Natural killer cell (primary cell): Measurements from ENCODE around the gene RFPL1. TPM values are rescaled to one million over a fixed set of nuclear protein-coding genes. Genes with fewer than 3 reads are reported as not detected.

Source experiments
- ATAC-seq, 3 donors: fragments of 150-1000 bp in 2 of 3; fragments of 200-7000 bp in 1 of 3; cut with Tn5 transposase; 1 replicate in 1 of 3; 2 replicates in 2 of 3; pipeline ENCODE4 v1.10.0; 2021; ENCODE audit warnings: mild to moderate bottlenecking in 2 of 3, moderate library complexity in 2 of 3
- DNase-seq, 2 donors: peaks; one replicate each; pipeline versions ENCODE4 v3.0.0 to v3.0.0-alpha.2; 2013 to 2021; ENCODE audit warnings: mixed read lengths in 1 of 2
- H3K27ac ChIP-seq: one replicate; pipeline ENCODE4 v1.5.1; 2013; ENCODE audit warnings: mild to moderate bottlenecking, low read length
- H3K27me3 ChIP-seq: one replicate; pipeline ENCODE4 v1.6.1; 2013; ENCODE audit warnings: low read length; ENCODE audit not compliant: control insufficient read depth, insufficient read depth
- H3K36me3 ChIP-seq: one replicate; pipeline ENCODE4 v1.6.1; 2013; ENCODE audit warnings: low read length; ENCODE audit not compliant: control insufficient read depth, insufficient read depth
- H3K4me1 ChIP-seq: one replicate; pipeline ENCODE4 v1.6.1; 2013; ENCODE audit warnings: low read length; ENCODE audit not compliant: control insufficient read depth, insufficient read depth
- H3K4me3 ChIP-seq: one replicate; pipeline ENCODE4 v1.5.1; 2013; ENCODE audit warnings: low read length
- H3K9me3 ChIP-seq: one replicate; pipeline ENCODE4 v1.6.1; 2013; ENCODE audit warnings: low read length; ENCODE audit not compliant: control insufficient read depth, insufficient read depth
- H3K27ac Mint-ChIP-seq, 2 donors: one replicate each; pipeline ENCODE4 v1.8.0; 2022; ENCODE audit warnings: mild to moderate bottlenecking in 2 of 2, mixed read lengths in 2 of 2, moderate library complexity in 1 of 2
- H3K27me3 Mint-ChIP-seq, 2 donors: one replicate each; pipeline ENCODE4 v1.8.0; 2022; ENCODE audit warnings: low read depth in 2 of 2, mixed read lengths in 2 of 2
- H3K36me3 Mint-ChIP-seq: one replicate; pipeline ENCODE4 v1.8.0; 2022; ENCODE audit warnings: mixed read lengths
- H3K4me1 Mint-ChIP-seq, 2 donors: one replicate each; pipeline ENCODE4 v1.8.0; 2022; ENCODE audit warnings: mixed read lengths in 2 of 2
- H3K4me3 Mint-ChIP-seq: one replicate; pipeline ENCODE4 v1.8.0; 2022; ENCODE audit warnings: mild to moderate bottlenecking, moderate library complexity, mixed read lengths
- H3K9me3 Mint-ChIP-seq, 2 donors: one replicate each; pipeline ENCODE4 v1.8.0; 2022; ENCODE audit warnings: mixed read lengths in 2 of 2
- CTCF ChIP-seq: fragments of 200-600 bp; IDR thresholded peaks from one replicate; pipeline ENCODE4 v1.8.0; 2022; ENCODE audit warnings: antibody characterized with exemption
- whole genome bisulfite sequencing: methylation state at CpG from one replicate; pipeline ENCODE4 v1.1.7; 2013; ENCODE audit warnings: missing lambda C conversion rate; ENCODE audit not compliant: insufficient coverage; 5-methylcytosine and 5-hydroxymethylcytosine counted together
- intact Hi-C: fragments of 100-400 bp; cut with micrococcal nuclease; formaldehyde crosslinking; loops from one replicate; pipeline ENCODE4 v1.14.2; 2022
- total RNA-seq, 4 donors: library from RNA; stranded (reverse); fragments of 120-200 nt in 1 of 4; gene quantifications; one replicate each; pipeline versions ENCODE4 v1.2.3 to v1.2.4, GENCODE V29; 2013 to 2022

The RFPL1 gene
- total RNA-seq, 3 donors from 2014 or later (not counting 1 experiment from before 2014, with no cell fraction given) = not detected

- 87% methylated on average over 9 of the region's 9 CpGs for WGBS
Observed at GRCh38 chr22:29459773-29460172, 21.4 kb downstream of the RFPL1 start.

DNA sequence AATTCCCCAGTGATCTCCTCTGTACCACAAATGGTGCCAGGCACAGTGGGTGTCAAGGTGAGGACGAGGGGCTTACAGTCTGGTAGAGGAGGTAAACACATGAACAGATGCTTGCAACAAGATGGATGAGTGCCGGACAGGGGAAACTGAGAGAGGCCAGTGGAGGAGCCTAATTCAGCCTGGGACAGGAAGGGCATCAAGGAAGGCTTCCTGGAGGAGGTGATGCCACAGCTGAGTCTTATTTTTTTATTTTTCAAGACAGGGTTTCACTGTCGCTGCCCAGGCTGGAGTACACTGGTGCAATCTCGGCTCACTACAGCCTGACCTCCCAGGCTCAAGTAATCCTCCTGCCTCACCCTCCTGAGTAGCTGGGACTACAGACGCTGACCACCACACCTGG lies 22.9 kb downstream of the RFPL1 start:
- DNase-seq (no peak), ATAC-seq (no peak)
- no peak overlapping the region for H3K27ac ChIP-seq
- H3K27me3 ChIP-seq = no peaks in the 10 kb centered on the region
- Mint-ChIP-seq H3K9me3 (no peaks in the 10 kb centered on the region), H3K27me3 (no peaks in the 10 kb centered on the region), H3K27ac (no peak overlapping the region), H3K4me1 (no peaks in the 10 kb centered on the region), H3K36me3 (no peaks in the 10 kb centered on the region), H3K4me3 (no peak overlapping the region)
- no peaks in the 10 kb centered on the region for H3K36me3 ChIP-seq
- WGBS = 96% methylated on average over 5 of the region's 5 CpGs
- no peak overlapping the region for H3K4me3 ChIP-seq
- intact Hi-C loops = no loop called here
- TF ChIP-seq CTCF = no peak
- H3K9me3 ChIP-seq = no peaks in the 10 kb centered on the region
- H3K4me1 ChIP-seq = no peaks in the 10 kb centered on the region

More at GRCh38 chr22:29459773-29460172, 21.4 kb downstream of the RFPL1 start:
- no peak for ATAC-seq
- no peaks in the 10 kb centered on the region for H3K9me3 ChIP-seq
- no peak overlapping the region for H3K27ac Mint-ChIP-seq
- H3K27me3 Mint-ChIP-seq = no peaks in the 10 kb centered on the region
- H3K27ac ChIP-seq = no peak overlapping the region
- DNase-seq = no peak
- H3K27me3 ChIP-seq = no peaks in the 10 kb centered on the region
- no peaks in the 10 kb centered on the region for H3K9me3 Mint-ChIP-seq
- H3K4me1 ChIP-seq = no peaks in the 10 kb centered on the region
- no peaks in the 10 kb centered on the region for H3K4me1 Mint-ChIP-seq
- TF ChIP-seq CTCF = no peak
- no peaks in the 10 kb centered on the region for H3K36me3 Mint-ChIP-seq
- H3K36me3 ChIP-seq = no peaks in the 10 kb centered on the region
- intact Hi-C loops = no loop called here
- H3K4me3 ChIP-seq = no peak overlapping the region
- no peak overlapping the region for H3K4me3 Mint-ChIP-seq

GRCh38 chr22:29463629-29464028 lies 25.2 kb downstream of the RFPL1 start:
- no peaks in the 10 kb centered on the region for H3K27me3 Mint-ChIP-seq

More at GRCh38 chr22:29463629-29464028, 25.2 kb downstream of the RFPL1 start:
- Histone ChIP-seq H3K36me3 (no peaks in the 10 kb centered on the region), H3K27me3 (no peaks in the 10 kb centered on the region), H3K27ac (no peak overlapping the region), H3K4me3 (no peak overlapping the region), H3K9me3 (no peaks in the 10 kb centered on the region), H3K4me1 (no peaks in the 10 kb centered on the region)
- TF ChIP-seq CTCF = no peak
- Mint-ChIP-seq H3K27ac (no peak overlapping the region), H3K36me3 (no peaks in the 10 kb centered on the region), H3K4me3 (no peak overlapping the region), H3K9me3 (no peaks in the 10 kb centered on the region), H3K4me1 (no peaks in the 10 kb centered on the region)
- intact Hi-C loops = no loop called here
- 95% methylated on average over 7 of the region's 7 CpGs for WGBS
- ATAC-seq = no peak
- DNase-seq = no peak
